IPS-NIHi11 (cell line): Measurements from ENCODE around the gene IFFO2.

Source experiments
- DNase-seq: peaks from one replicate; pipeline ENCODE4 v3.0.0; 2012; ENCODE audit warnings: mixed read lengths, low spot score

IFFO2 gene

DNA sequence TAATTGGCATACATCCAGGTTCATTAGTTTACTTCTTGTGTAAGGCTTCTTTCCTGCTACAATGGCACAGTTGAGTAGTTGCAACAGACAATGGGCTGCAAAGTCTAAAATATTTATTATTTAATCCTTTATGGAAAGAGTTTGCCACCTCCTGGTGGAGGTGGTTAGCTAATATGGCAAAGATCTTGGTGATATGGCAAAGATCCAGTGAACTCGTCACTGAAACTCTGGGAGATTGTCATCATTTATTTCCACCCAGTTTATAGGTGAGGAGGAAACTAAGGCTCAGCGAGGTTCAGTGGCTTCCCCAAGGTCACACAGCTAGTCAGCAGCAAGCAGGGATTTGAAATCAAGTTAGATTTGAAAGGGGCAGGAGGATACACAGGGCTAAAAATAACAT, 16.1 kb upstream of the IFFO2 start:
- DNase-seq: no peak

DNA sequence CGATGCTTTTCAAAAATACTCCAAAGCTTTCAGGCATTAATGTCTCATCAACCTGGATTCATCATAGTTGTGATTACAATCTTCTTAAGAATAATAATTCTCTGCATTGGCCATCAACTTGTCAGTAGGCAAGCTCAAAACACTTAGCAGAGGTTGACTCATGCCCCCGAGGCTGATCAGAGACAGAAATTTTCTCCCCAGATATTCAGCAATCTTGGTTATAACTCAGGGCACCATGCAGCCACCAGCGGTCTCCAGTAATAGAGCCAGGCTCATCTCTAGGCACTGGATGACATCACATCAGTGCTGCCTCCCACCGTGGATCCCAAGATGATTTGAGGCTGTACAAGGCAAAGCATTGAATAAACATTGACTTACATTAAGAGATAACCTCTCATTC, 14.3 kb upstream of the IFFO2 start:
- no peak for DNase-seq

DNA sequence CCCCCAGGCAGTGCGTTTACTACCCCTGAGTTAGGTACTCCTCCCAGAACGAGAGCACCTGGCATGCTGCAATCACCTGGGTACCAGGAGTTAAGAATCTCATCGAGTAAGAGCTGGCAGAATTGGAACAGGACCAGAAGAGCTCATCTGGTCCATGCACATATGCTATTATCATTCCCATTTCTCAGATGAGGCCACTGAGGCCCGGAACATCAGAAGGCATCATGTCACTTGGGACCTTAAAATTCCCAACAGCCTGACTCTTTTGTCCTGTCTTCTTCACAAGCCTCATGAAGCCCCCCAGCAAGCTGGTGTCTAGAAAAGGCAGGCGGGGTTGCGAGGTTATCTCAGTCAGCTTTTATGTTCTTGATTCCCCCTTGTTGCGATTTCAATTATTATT, 13.9 kb upstream of the IFFO2 start:
- DNase-seq: no peak

DNA sequence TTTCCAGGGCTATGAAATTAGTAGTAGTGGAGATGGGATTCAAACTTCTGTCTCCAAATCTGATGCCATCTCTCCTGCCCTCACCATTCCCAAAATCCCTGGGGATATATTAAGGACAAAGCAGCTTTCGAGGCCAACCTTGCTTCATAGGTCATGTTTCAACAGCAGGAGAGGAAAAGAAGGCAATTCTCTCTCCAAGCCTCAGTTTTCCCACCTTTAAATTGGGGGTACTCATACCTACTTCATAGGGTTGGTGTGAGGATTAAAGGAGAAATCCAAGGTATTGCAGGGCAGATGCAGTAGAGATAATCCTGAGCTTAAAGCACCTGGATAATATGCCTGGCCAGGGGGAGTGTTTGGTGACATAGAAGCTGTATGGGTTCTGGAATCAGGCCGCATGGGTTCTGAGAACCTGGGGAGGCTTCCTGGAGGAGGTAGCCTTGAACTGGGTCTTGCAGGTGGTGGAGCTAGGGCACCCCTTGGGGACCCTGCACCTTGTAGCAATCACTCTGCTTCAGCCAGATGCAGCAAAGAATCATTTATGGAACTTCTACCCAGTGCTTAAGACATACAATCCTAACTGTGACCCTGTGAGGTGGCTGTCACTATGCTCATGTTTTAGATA, 10.7 kb upstream of the IFFO2 start:
- no peak for DNase-seq

DNA sequence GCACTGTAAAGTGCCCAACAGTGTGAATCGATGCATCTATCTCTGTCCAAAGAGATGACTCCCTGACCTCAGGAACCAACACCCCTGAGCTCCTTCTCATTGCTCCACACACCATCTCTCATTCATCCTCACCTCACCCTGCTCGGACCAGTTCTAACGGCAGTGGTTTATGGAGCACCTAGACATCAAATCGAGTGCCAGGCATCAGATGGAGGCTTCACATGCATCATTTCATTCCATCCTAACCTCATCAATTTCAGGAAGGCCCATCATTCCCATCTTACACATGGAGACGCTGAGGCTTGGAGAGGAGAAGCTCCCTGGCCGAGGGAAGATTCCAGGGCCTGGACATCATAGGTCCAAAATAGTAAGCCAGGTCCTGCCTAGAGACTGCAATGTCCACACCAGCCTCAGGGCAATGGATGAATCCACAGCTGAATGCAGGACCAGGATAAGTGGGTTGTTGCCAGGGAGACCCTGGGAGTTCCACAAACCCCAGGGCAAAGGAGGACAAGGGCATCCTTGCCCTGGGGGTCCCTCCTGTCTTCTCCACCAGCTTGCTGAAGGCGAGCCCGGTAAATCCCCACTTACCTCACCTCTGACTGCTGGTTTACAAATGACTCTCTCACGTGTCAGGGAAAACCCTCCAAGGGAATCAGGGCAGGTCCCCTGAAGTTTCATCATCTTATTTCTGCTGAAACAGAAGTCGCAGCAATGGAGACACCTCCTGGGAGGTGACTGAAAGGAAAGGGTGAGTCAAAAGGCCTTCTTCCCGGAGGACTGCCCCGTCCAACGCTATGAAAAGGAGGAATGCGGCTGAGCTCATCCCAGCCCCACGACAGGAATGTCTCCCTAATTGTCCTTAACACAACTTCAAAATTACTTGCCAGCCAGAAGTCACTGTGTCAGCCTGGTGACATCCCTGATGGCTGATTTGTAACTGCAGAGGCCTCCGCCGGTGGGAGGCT, 9.0 kb upstream of the IFFO2 start:
- DNase-seq: peak; percentile 45

DNA sequence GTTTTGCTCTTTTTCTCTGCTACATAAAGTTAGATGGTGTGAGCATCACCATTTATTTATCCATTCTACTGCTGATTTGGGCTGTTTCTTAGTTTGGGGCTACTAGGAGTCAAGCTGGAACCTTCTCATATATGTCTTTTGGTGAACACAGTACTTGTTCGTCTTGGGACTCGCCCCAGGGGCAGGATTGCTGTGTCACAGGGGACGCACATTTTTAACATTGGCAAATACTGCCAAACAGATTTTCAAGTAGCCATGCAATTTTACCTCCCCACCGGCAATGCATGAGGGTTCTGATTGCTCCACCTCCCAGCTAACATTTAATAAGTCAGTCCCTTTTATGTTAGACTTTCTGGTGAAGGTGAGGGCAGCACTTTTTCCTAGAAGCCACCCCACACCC, 7.5 kb upstream of the IFFO2 start:
- no peak for DNase-seq

DNA sequence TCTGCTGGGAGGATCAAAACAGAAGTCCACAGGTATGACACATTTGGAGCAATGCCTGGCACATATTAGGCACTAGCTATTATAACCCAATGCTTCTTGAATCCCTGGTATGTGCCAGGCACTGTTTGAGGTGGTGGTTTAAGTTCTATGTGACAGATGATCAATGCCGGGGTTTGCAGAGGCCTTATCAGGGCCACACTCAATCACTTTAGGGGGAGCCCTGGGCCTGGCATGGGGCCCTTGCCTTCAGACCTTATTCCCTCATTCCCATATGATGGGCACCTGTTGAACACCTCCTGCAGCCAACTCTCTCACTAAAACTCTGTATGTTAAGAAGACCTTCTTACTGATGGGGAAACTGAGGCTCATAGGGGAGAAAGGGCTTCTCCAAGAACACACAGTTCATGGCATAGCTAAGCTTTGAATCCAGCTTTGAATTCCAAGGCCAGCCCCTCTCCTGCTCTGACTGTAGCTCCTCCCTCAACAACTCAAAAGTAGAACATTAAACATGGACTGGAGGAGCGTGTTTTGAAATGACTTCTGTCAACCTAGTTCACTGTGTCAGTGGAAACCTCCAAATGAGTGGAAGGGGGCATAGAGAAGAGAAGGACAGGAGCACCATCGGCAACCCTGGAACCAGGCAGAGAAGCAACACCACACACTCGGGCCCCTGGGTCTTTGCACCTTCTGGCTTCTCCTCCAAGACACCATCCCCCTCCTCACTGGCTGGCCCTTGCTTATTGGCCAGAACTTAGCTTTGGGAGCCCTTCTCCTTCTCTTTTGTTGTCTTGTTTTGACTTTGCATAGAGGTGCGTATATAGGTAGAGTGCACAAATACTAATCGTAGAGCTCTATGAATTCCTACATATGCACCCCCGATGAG, 6.6 kb upstream of the IFFO2 start:
- DNase-seq: no peak

DNA sequence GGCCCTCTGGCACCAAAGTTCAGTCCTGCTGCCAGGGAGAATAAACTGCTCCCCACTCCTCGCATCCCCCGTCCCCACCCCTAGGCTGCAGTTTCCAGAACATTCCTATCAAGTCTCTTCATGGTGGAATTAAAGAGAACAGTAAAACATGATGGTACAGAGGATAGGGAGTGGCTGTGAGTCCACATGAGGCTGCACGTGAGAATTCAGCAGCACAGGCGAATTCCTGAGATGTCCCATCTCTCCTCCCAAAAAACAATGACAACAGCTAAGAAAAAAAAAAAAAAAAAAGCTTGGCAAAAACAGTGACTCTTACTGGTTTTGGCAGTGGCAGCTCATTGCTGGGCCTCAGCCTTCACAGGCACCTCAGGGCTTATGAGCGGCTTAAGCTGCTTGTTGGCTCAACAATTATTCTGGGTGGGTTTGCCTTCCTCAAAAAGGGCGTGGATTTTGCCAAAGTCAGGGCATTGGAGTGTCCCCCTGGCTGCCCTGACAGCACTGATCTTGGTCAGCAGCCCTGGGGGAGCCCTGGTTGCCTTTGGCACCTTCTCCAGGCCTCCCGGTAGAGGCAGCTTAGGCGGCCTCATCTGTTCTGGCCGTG, 5.7 kb upstream of the IFFO2 start:
- no peak for DNase-seq

DNA sequence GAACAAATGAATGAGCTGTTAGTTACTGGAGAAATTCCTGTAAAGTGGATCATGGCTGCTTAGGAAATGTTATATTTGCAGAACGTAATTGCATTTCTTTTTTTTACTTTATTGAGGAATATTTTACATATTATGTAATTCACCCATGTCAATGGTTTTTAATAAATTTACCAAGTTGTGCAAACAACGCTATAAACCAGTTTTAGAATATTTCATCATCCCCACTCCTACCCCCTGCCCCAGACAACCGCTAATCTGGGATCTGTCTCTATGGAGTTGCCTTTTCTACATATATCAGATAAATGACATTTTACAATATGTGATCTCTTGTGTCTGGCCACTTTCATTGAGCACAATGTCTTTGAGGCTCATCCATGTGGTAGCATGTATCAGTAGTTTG, 4.3 kb upstream of the IFFO2 start:
- no peak for DNase-seq

DNA sequence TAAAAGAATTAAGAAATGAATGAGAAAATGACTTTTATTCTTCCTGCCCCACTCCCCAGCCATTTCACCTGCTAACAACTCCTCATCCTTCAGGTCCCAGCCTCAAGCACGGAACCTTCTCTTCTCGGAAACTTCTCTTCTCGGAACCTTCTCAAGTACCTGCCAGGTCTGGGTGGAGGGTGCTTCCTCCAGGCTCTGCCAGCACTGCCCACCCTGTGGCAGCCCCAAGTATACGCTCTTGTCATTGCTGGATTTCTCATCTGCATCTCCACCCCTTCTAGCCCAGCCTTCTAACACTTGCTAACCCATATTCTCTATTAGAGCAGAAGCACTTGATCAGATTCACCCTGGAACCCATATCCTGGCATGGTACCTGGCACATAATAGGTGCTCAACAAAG, 3.9 kb upstream of the IFFO2 start:
- no peak for DNase-seq

DNA sequence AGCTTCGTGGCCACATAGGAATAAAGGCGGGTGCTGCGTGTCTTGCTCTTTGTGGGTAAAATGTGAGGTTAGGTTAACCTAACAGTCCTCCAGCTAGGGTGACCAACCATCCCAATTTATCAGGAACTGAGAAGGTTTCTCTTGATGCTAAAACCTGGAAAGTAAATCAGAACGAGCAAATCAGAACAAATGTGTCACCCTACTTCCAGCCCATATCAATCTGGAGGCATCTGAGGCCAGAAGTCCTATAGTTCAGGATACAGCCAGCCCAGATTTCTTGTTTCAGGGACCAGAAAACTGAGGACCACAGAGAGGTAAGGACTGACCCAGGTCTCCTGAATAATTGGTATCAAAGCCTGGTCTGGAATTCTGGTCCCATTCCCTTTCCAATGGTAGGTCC, 3.1 kb upstream of the IFFO2 start:
- DNase-seq: no peak

DNA sequence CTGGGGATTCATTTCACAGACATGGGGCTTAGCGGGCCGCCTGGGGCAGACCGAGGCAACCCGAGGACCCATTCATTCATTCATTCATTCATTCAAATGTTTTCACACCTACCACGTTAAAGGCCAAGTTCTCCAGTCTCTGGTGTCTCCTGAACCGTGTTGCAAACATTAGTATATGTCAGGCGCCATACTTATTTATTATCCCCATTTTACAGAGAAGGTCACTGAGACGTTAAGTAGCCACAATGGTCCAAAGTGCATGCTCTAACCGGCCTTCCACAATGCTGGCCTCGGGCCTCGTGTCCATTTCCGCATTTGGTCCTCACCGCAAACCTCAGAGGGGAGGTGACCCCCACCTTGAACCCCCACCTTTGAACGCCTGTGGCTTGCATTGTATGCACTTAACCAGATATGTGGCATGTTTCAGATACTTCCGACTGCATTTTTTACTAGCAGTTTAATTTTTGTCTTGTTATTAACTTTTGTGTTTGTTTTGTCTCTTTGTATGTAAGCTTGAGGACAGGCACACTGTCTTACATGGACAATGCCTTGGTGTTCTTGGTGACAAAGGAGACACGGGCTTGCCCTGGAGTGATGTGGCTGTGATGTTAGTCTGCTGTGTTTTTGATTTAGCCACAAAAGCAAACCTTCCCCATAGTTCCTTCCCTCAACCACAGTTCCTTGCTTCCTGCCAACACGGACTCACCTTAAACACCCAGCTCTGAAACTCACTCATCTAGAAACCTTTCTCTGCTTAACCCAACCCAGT, 1.2 kb upstream of the IFFO2 start:
- DNase-seq: no peak

DNA sequence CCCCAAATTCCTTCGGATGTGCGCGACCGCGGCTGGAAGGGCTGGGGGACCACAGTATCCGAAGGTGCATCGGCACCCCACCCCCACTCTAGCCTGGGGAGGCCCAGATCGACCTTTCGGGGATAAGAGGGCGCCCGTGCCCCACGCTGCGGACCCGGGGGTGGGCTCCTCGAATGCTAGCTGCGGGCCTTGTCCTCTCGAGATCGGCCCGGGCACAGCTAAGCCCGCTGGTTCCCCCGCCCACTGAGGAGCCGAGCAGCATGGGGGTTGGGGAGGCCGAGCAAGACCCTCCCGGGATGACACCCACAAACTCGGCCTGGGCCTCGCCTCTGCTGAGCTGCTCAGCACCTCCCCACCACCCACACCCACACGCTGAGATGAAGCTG, 653 bp upstream of the IFFO2 start:
- DNase-seq: peak; percentile 45

DNA sequence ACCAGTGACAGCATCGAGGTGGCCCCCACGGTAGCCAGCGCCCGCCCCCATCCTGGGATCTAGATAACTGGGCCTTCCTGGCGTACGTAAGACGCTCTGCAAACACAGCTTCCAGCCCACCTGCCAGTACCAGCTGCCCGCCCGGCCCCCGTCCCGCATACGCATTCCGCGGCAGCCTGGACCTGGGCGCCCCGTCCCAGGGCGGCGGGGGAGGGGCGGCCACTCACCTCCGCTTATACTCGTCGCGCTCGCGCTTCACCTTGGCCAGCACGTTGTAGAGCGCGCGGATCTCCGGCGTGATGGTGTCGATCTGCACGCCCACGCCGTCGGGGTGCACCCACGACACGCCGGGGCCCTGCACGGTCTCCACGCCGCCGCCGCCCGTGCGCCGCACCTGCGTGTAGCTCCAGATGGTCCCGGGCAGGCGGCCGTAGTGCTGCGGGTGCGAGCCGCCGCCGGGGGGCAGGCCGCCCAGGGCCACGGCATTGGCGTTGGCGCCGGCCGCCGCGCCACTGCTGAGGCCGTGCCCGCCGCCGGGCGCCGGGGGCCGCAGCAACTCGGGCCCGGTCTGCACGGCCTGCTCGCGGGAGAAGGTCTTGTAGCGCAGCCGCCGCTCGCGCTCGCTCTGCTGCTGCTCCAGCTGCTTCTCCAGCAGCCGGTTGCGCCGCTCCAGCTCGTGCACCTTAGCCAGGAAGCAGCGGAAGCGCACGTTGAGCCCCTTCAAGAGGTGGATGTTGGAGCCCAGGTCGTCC, 859 bp downstream of the IFFO2 start:
- DNase-seq: peak; percentile 71

DNA sequence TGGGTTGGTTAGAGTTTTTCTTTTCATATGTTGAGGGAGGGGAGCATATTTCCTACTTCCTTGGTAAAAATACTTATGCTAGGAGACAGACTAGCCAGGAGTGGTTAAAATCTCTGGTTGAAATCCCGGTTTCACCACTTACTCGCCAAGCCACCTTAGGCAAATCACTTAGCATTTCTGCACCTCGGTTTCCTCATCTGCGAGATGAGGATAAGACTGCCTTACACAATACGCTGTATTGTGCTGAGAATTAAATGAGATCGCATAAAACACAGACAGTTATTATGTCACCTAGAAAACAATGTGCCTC, 1.4 kb downstream of the IFFO2 start:
- no peak for DNase-seq

DNA sequence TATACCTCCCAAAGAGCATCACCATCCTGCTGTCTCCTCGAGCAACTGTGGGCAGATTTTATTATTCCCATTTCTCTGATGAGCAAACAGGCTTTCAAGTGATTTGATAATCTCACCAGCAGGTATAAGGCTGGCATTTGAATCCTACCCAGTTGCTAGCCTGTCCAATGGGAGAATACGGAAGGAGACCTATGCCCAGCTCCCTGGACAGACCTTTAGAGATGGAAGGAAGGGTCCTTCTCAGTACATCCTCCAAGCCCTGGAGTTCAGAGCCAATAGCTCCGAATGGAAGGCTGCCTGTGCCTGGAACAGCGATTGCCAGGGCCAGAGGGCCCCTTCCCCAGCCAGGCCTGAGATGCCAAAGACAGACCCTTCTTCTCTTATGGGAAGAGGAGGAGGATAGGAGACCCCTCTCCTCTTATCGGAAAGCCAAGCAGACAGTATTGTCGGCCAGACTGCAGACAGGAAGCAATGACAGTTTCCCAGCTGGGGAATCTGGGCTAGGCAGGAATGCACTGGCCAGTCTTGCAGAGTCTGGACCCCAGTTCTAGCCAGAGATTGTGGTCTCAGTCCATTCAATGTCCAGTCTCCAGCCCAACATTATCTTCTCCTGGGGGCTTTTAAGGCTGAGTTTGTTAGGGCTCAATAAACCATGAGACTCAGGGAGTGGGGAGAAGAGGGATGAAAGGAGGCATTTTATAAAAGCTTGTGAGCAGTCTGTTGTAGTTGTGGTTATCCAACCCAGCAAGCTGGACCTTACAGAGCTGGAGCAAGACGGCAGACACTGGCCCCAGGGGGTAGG, 2.0 kb downstream of the IFFO2 start:
- DNase-seq: no peak

DNA sequence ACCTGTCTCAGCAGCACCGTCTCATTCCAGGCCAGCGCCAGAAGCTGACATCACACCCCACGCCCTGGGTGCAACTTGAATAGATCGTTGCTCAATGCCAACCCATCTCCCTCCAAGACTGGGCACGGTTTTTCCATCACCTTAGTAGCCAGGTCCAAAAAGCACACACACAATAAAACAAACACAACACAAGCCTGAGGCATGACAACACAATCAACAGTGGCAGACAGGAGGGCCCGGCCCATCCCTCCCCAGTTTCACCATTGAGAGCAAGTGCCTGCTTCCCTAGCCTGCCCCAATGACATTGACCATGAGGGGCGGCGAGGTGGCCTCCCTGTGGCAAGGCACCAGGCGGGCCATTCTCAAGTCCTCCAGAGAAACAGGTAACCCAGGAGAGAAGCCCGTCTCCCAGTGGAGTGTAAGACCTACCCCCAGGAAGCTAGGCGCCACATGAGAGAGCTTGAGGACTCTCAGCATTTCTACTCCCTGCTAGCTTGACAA, 2.7 kb downstream of the IFFO2 start:
- no peak for DNase-seq

DNA sequence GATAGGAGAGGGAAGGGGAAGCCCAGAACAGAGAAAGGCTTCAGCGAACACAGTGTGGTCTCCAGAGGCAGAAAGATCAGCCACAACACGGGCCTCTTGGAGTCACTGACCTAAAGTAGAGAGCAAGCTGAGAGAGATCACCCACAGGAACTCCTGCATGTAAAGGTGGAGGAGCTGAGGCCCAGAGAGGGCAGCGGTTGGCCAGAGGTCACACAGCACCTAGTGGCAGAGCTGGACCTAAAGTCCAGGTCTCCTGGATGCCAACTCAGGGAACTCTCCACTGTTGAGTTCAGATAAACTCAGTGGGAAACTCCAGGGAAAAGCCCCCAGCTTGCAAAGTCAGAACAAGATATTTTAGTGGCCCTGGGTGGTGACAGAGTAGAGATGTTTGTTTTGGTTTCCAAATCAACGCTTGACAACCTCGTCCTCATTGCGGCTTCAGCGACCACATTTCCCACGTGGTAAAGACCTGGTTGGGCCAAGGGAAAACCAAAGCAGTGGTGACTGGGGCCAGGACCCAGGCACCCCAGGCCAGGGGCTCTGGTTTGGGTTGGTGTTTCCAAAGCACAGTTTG, 4.6 kb downstream of the IFFO2 start:
- no peak for DNase-seq

DNA sequence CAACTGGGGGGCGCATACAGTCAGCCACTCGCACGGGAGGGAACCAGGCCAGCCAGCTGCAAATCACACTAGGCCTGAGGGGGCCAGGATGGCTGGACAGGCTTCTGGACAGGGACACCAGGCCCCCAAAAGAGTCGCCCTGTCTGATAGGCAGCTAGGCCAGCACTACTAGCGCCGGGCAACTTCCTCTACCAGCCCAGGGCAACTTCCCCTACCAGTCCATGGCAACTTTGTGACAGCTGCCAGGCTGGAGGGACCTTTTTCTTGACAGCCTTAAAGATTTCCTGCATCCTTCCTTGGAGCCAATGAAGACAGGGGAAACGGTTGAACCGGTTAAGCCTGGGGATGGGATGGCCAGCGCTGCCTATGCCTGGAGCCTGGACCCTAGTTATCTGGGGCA, 5.1 kb downstream of the IFFO2 start:
- no peak for DNase-seq
